Activated CD8-positive, alpha-beta T cell treated with anti-CD3 and anti-CD28 coated beads for 36 hours (primary cell): ENCODE data around the gene PCDHA3. TPM values are rescaled to one million over a fixed set of nuclear protein-coding genes. Genes with fewer than 3 reads are reported as not detected.
A peak's percentile ranks its signal among the peaks of the same experiment; 100 is the strongest.
"Not testable (repeated sequence)": the region's sequence is repeated elsewhere in the genome, so short reads cannot be mapped to it uniquely, and the experiment has no call there.

ENCODE experiments used
- ATAC-seq: fragments of 200-7000 bp; cut with Tn5 transposase; one replicate; pipeline ENCODE4 v1.10.0; 2021; ENCODE audit warnings: mild to moderate bottlenecking, moderate library complexity
- CTCF ChIA-PET: fragments of 350-600 bp; sonication (Branson Sonifier 250); formaldehyde crosslinking; loops from one replicate; lab custom pipeline; 2021; ENCODE audit warnings: antibody characterized with exemption; lab: Charles Lee
- POLR2A ChIA-PET: fragments of 350-600 bp; sonication (Branson Sonifier 250); formaldehyde crosslinking; loops from one replicate; lab custom pipeline; 2021; ENCODE audit warnings: antibody characterized with exemption; lab: Charles Lee
- DNase-seq: peaks from one replicate; pipeline ENCODE4 v3.0.0-alpha.2; 2020
- H3K27ac Mint-ChIP-seq: one replicate; pipeline ENCODE4 v1.8.0; 2021; ENCODE audit warnings: mild to moderate bottlenecking, mixed read lengths
- H3K27me3 Mint-ChIP-seq: one replicate; pipeline ENCODE4 v1.8.0; 2021; ENCODE audit warnings: mixed read lengths
- H3K36me3 Mint-ChIP-seq: one replicate; pipeline ENCODE4 v1.8.0; 2021; ENCODE audit warnings: low read depth, mixed read lengths
- H3K4me1 Mint-ChIP-seq: one replicate; pipeline ENCODE4 v1.8.0; 2021; ENCODE audit warnings: low read depth, mixed read lengths
- H3K4me3 Mint-ChIP-seq: one replicate; pipeline ENCODE4 v1.8.0; 2021; ENCODE audit warnings: mild to moderate bottlenecking, moderate library complexity, mixed read lengths
- H3K9me3 Mint-ChIP-seq: one replicate; pipeline ENCODE4 v1.8.0; 2021; ENCODE audit warnings: mixed read lengths
- CTCF ChIP-seq: fragments of 200-600 bp; IDR thresholded peaks from one replicate; pipeline ENCODE4 v1.8.0; 2022; ENCODE audit warnings: antibody characterized with exemption, mild to moderate bottlenecking
- intact Hi-C: fragments of 100-400 bp; cut with micrococcal nuclease; formaldehyde crosslinking; loops from one replicate; pipeline ENCODE4 v1.10.0; 2022
- total RNA-seq, 2 experiments: library from RNA; stranded (reverse); gene quantifications; one replicate each; pipeline ENCODE4 v1.2.3, GENCODE V29; 2021

PCDHA3 gene
- total RNA-seq, 2 experiments from 2014 or later = not detected

GRCh38 chr5:140833993-140834392, 33.1 kb downstream of the PCDHA3 start, which contains the start of gene PCDHA7:
PCDHA7 (plus strand) TSS chr5:140834269; CDS start chr5:140834384, 115 bp downstream.
- peaks cover 22% of the 10 kb centered on the region for H3K9me3 Mint-ChIP-seq
- no peak within 1 kb of the TSS for H3K4me3 Mint-ChIP-seq
- H3K4me1 Mint-ChIP-seq = no peaks in the 10 kb centered on the region
- no peak within 1 kb of the TSS for H3K27ac Mint-ChIP-seq
- ChIA-PET POLR2A (no interaction called here), CTCF (no interaction called here)
- DNase-seq (no peak), ATAC-seq (no peak)
- intact Hi-C loops = no loop called here
- TF ChIP-seq CTCF = no peak
- peaks cover 34% of the 10 kb centered on the region for H3K27me3 Mint-ChIP-seq
- peaks cover 5% of the 10 kb centered on the region for H3K36me3 Mint-ChIP-seq

- POLR2A ChIA-PET, H3K27ac Mint-ChIP-seq: not testable (repeated sequence)
Measured at GRCh38 chr5:140834439-140835008, 33.7 kb downstream of the PCDHA3 start.

GRCh38 chr5:140835622-140836510, 35.0 kb downstream of the PCDHA3 start:
- ATAC-seq (no peak), DNase-seq (no peak)
- intact Hi-C loops = no loop called here
- H3K36me3 Mint-ChIP-seq = peaks cover 3% of the 10 kb centered on the region
- CTCF ChIA-PET = interaction anchor here (0.9 to 1.5 kb wide), 2 partner anchors 19 to 486 kb away, joined by 3 to 4 read pairs; no protein-coding TSS in a partner anchor
- H3K27me3 Mint-ChIP-seq = peaks cover 38% of the 10 kb centered on the region
- no peaks in the 10 kb centered on the region for H3K4me1 Mint-ChIP-seq
- POLR2A ChIA-PET = no interaction called here
- H3K9me3 Mint-ChIP-seq = peaks cover 16% of the 10 kb centered on the region
- H3K4me3 Mint-ChIP-seq = no peak overlapping the region
- no peak for TF ChIP-seq CTCF
- H3K27ac Mint-ChIP-seq = no peak overlapping the region

More at GRCh38 chr5:140834439-140835008, 33.7 kb downstream of the PCDHA3 start:
- H3K4me1 Mint-ChIP-seq, ATAC-seq, CTCF ChIA-PET, H3K36me3 Mint-ChIP-seq, H3K4me3 Mint-ChIP-seq, DNase-seq, intact Hi-C loops: not testable (repeated sequence)
- Mint-ChIP-seq H3K27me3 (peaks cover 32% of the 10 kb centered on the region), H3K9me3 (peaks cover 19% of the 10 kb centered on the region)

- peaks cover 4% of the 10 kb centered on the region for H3K36me3 Mint-ChIP-seq
- intact Hi-C loops = no loop called here
Measured at GRCh38 chr5:140840978-140841962, 40.4 kb downstream of the PCDHA3 start, which contains the start of gene PCDHA8. PCDHA8 (plus strand) TSS chr5:140841187; CDS start chr5:140841322, 135 bp downstream.

More at GRCh38 chr5:140840978-140841962, 40.4 kb downstream of the PCDHA3 start, which contains the start of gene PCDHA8:
- peak; percentile 7 for TF ChIP-seq CTCF
- H3K4me1 Mint-ChIP-seq = no peaks in the 10 kb centered on the region
- CTCF ChIA-PET = interaction anchor here (0.6 to 2.2 kb wide), 12 partner anchors 11 to 572 kb away, joined by 3 to 7 read pairs (median 4); partner anchors contain the start of genes PCDHA10, PCDHA5, PCDHA6 and PCDHGA10
- DNase-seq = peak; percentile 24
- H3K27ac Mint-ChIP-seq = no peak within 1 kb of the TSS
- H3K9me3 Mint-ChIP-seq = peaks cover 8% of the 10 kb centered on the region
- POLR2A ChIA-PET = no interaction called here
- ATAC-seq = no peak
- H3K27me3 Mint-ChIP-seq = peaks cover 17% of the 10 kb centered on the region
- H3K4me3 Mint-ChIP-seq = no peak within 1 kb of the TSS
